ENCODE data around the gene CPE. TPM values are rescaled to one million over a fixed set of nuclear protein-coding genes. Genes with fewer than 3 reads are reported as not detected.

CPE gene
- total RNA-seq, 1 donor from 2014 or later: 93.8 TPM

DNA sequence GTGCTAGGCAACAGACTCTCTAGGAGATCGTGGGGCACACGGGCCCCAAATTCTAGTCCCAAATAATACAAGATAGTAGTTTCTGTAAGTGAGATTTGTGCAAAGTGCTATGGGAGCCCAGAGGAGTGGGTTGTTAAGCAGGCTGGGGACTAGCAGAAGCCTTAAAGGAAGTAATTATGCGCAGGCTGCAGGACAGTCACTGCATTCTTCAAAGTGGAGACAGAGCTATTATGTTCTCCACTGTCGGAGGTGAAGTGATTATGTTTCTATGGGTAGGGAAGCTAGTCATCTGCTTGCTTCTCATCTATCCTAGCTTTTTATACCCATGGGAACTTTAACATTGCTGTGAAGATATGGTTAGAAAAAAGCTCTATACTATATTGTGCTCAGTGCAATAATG lies 154.2 kb downstream of the CPE start:
- Mint-ChIP-seq H3K4me3 (no peak overlapping the region), H3K9me3 (peaks cover 4% of the 10 kb centered on the region), H3K36me3 (no peaks in the 10 kb centered on the region), H3K4me1 (no peaks in the 10 kb centered on the region), H3K27ac (no peak overlapping the region), H3K27me3 (ENCODE audit: low read depth) (peaks cover 23% of the 10 kb centered on the region)
- no peak for DNase-seq (ENCODE audit: low spot score in 2 of 2, unreplicated experiment in 2 of 2)
- TF ChIP-seq, protein P1, sequence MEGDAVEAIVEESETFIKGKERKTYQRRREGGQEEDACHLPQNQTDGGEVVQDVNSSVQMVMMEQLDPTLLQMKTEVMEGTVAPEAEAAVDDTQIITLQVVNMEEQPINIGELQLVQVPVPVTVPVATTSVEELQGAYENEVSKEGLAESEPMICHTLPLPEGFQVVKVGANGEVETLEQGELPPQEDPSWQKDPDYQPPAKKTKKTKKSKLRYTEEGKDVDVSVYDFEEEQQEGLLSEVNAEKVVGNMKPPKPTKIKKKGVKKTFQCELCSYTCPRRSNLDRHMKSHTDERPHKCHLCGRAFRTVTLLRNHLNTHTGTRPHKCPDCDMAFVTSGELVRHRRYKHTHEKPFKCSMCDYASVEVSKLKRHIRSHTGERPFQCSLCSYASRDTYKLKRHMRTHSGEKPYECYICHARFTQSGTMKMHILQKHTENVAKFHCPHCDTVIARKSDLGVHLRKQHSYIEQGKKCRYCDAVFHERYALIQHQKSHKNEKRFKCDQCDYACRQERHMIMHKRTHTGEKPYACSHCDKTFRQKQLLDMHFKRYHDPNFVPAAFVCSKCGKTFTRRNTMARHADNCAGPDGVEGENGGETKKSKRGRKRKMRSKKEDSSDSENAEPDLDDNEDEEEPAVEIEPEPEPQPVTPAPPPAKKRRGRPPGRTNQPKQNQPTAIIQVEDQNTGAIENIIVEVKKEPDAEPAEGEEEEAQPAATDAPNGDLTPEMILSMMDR (IDR thresholded peaks at IDR 0.05; ENCODE audit: unreplicated experiment): no peak

DNA sequence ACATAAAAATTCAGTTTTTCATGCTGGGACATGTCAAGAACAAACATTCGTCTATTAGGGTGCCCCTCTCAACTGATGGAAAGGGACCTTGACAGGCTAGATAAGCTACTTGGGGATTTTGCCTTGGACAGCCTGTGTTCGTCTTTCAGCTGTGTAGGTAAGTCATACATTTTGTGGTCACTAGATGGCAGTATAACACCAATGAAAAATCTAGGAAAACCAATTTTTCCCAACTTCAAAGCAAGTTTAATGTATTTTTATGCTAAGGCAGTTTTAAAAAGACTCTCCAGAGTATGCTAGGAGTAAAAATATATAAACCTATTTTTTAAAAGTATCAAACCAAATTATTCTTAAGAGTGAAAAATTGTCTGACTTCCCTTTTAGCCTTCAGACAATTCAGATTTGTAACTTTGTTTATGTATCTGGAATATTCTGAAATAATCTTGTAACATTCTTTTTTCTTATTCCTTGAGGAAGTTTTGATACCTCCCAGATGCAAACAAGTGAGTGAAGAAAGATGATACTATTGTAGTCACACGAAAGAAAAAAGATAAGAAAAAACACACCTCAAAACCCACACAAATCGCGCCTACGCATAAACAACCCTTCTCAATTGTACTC lies 158.3 kb downstream of the CPE start:
- H3K9me3 Mint-ChIP-seq: no peaks in the 10 kb centered on the region
- H3K27me3 Mint-ChIP-seq (ENCODE audit: low read depth): peaks cover 35% of the 10 kb centered on the region
- H3K4me1 Mint-ChIP-seq: no peaks in the 10 kb centered on the region
- H3K27ac Mint-ChIP-seq: no peak overlapping the region
- no peaks in the 10 kb centered on the region for H3K36me3 Mint-ChIP-seq
- DNase-seq (ENCODE audit: low spot score in 2 of 2, unreplicated experiment in 2 of 2): no peak
- no peak overlapping the region for H3K4me3 Mint-ChIP-seq
- TF ChIP-seq, protein P1 (IDR thresholded peaks at IDR 0.05; ENCODE audit: unreplicated experiment): peak; percentile 95

DNA sequence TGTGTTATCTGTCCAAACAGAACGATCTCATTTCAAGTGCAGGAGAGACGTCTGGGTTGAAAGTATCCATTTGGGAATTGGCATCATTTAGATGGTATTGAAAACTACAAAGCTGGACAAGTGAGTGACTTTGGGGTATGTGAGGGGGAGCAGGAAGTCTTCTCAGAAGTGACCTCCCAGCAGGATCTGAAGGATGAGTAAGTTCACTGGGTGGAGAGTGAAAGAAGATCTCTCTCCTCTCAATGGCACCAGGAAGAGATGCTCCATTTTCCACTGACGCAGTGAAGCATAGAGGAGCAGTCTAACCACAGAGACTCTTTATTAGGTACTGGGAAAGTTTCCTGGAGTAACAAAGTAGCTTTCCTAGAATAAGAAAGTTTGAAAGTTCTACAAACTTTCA lies 161.0 kb downstream of the CPE start:
- no peak overlapping the region for H3K27ac Mint-ChIP-seq
- H3K27me3 Mint-ChIP-seq (ENCODE audit: low read depth): peaks cover 30% of the 10 kb centered on the region
- DNase-seq (ENCODE audit: low spot score in 2 of 2, unreplicated experiment in 2 of 2): no peak
- TF ChIP-seq, protein P1 (IDR thresholded peaks at IDR 0.05; ENCODE audit: unreplicated experiment): no peak
- no peak overlapping the region for H3K4me3 Mint-ChIP-seq
- no peaks in the 10 kb centered on the region for H3K9me3 Mint-ChIP-seq
- no peaks in the 10 kb centered on the region for H3K36me3 Mint-ChIP-seq
- H3K4me1 Mint-ChIP-seq: no peaks in the 10 kb centered on the region

DNA sequence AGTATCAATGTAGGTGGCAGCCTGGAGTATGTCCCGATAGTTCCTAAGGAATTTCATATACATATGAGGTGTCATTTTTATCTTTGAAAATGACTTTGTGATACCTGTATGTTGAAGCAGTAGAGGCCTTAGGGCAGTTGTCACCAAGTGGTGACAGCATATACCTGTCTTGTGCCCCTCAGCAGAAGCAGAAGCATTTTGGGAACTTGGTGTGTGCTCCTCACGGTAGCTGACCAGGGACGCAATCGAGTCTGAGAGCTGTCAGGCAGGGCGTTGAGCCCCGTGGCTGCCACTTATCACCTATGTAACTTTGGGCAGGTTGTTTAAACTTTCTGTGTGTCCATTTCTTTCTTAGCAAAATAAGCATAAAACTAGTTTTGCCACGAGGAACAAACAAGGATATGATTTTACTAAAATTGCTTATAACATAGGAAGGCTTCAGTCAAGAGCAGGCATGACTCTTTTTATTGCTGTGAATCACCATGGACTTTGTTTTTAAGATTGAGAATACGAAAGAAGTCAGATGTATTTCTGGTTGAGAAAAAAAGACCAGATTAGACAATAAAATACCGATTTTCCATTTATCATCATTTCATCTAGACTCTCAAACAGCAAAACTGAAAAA lies 161.5 kb downstream of the CPE start:
- H3K4me3 Mint-ChIP-seq: no peak overlapping the region
- TF ChIP-seq, protein P1 (IDR thresholded peaks at IDR 0.05; ENCODE audit: unreplicated experiment): no peak
- no peak overlapping the region for H3K27ac Mint-ChIP-seq
- DNase-seq (ENCODE audit: low spot score in 2 of 2, unreplicated experiment in 2 of 2): no peak
- no peaks in the 10 kb centered on the region for H3K36me3 Mint-ChIP-seq
- no peaks in the 10 kb centered on the region for H3K4me1 Mint-ChIP-seq
- H3K9me3 Mint-ChIP-seq: no peaks in the 10 kb centered on the region
- H3K27me3 Mint-ChIP-seq (ENCODE audit: low read depth): peaks cover 28% of the 10 kb centered on the region

DNA sequence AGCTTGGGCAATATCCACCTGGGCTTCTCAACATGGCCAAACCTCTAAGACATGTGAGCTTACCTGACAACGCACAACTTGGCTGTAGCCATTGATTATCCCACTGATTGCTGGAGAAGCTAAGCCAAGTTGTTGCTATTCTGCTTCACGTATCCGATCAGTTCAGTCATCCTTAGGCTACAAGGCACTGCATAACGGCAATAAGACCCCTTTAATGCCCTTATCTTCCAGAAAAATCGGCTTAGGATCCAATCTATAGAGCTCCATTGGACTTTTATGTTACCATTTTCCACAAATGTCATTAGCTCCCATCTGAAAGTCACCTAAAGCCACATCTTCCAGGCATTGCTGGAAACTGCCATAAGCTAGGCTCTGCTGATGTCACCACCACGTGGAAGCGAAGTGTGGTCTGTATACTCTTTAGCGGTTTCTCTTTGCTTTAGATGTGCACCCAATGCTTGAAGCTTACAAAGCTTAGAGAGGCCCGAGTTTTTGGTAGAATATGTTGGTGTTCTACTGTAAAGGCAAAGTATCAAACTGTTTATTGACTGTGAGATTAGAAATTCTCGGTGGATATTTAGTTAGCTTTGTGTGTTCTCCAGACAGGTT lies 163.1 kb downstream of the CPE start:
- Mint-ChIP-seq H3K4me3 (no peak overlapping the region), H3K27me3 (ENCODE audit: low read depth) (peaks cover 19% of the 10 kb centered on the region), H3K27ac (no peak overlapping the region), H3K36me3 (no peaks in the 10 kb centered on the region), H3K4me1 (no peaks in the 10 kb centered on the region), H3K9me3 (no peaks in the 10 kb centered on the region)
- no peak for DNase-seq (ENCODE audit: low spot score in 2 of 2, unreplicated experiment in 2 of 2)
- TF ChIP-seq, protein P1 (IDR thresholded peaks at IDR 0.05; ENCODE audit: unreplicated experiment): no peak

Data from mesothelial cell of epicardium (in vitro differentiated cells).